Measurements from ENCODE around the gene BCL10.

The BCL10 gene

DNA sequence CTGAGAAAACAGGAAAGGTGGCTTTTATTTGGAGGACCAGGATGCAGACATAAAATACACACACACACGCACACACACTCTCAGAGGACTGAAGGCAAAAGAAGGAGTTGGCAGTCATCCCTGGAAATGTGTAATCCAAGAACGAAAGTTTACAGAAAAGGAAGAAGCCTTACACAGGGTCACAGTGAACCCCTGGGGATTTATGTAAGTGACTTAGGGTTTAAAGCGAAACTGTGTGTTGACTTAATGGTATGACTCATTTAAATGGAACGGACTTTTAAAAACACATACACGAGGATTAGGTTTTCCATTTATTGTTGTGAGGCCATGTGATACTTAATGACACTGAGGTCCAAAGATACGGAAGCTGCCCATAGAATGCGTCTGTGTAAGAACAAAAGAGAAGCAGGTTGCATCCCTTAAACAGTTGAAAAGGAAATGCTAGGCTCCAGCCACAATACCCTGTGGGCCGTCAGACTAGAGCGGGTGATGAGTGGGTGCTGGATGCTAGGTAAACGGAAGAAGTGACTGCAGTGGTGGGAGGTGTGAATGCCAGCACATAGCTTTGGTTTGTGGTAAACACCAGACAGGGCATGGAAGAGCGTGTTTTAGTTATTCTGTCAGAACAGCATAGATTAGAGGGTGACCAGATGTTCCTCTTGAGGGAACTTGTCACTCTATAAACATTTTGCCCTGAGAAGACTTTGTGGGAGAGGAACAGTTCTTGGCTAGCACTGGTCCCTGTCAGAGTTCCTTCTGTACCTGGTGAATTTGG lies 21.6 kb upstream of the BCL10 start:
- peak; percentile 89 to 91 for ATAC-seq

DNA sequence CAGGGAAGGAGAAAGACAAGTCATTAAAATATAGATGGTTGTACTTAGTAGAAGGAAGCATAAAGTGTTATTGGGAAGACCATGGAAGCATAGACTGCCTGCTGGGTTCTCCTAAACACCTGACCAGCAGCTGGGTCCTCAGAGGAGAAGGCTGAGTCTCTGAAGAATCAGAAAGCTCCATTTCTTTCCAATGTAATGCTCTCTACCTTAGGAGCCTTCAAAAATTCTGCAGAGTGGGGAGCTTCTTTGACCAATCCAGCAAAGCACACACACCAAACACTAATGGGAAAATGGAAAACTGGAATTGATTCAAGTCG lies 21.1 kb upstream of the BCL10 start:
- ATAC-seq = no peak

DNA sequence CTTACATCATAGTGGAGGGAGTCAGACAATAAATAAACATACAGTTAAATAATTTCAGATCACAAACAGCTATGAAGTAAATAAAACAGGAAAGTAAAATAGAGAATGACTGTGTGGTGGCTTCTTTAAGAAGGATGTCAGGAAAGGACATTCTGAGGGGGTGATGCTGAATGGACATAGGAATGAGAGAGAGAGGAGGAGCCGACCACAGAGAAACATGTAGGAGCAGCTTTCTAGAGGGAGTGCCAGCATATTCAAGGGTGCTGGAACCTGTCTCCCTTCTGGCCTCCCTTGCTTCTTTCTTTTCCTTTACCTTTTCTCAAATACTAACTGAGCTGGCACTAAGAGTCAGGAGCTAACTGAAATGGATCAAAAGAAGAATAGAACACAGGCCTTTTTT lies 20.5 kb upstream of the BCL10 start:
- ATAC-seq = no peak

DNA sequence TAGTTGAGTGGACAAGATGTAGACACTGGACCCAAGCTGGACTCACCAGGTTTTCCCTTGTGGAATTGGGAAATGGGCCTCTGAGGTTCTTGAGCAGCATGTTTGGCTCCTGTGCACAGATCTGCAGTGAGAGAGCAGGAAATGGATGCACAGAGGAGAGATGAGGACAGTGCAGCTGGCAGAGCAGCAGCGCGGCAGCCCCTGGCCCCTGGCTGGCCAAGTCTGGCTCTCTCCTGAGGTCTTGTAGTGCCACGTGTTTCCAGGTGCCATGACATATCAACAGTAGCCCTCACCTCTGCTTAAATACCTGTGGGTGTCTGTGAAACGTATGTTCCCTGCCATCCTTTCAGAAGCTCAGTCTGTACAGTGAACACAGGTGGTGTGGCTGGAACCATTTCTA lies 19.2 kb upstream of the BCL10 start:
- no peak for ATAC-seq

- ATAC-seq = peak; percentile 57 to 61
These were observed 18.6 kb upstream of the BCL10 start for GRCh38 chr1:85295006-85295431.

DNA sequence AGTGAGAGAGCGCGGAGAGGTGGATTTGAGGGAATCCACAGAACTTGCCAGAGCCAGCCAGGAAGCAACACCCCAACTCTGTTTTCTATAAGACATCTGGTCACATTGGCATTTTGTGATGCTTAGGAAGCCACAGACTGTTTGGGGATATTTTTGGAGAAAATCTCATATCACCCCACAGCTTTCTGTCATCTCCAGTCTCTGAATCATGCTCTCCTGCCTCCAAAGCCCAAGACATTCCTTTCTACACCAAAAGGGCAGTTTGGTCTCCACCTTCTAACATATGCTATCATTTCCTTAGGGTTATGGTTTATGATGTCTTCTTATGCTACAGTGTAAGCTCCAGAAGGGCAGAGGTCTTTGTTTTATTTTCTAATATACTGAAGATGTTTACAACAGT lies 14.4 kb upstream of the BCL10 start:
- ATAC-seq = no peak

GRCh38 chr1:85289848-85290335 lies 13.5 kb upstream of the BCL10 start:
- ATAC-seq = peak; percentile 49 to 57

DNA sequence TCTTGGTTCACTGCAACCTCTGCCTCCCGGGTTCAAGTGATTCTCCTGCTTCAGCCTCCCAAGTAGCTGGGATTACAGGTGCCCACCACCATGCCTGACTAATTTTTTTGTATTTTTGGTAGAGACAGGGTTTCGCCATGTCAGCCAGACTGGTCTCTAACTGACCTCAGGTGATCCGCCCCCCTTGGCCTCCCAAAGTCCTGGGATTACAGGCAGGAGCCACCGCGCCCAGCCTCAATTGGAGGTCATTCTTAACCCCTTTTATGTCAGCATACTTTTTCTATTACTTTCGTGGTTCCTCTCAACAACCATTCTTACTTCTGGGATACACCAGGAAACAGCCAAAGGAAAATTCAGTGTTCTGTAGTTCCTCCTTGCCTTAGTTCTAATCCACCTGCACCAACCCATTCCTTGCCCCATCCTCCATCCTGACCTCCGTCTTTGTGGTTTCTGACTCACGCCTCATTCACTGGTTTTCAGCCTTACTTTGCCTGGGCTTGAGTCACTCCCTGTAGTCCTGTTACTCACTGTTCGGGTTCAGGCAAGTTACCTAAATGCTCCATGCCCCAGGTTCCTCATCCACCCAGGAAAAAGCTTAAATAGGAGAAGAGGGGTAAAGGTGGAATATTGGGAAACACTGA lies 12.9 kb upstream of the BCL10 start:
- peak; percentile 73 to 84 for ATAC-seq

GRCh38 chr1:85284202-85284601 lies 7.8 kb upstream of the BCL10 start:
- ATAC-seq = no peak

DNA sequence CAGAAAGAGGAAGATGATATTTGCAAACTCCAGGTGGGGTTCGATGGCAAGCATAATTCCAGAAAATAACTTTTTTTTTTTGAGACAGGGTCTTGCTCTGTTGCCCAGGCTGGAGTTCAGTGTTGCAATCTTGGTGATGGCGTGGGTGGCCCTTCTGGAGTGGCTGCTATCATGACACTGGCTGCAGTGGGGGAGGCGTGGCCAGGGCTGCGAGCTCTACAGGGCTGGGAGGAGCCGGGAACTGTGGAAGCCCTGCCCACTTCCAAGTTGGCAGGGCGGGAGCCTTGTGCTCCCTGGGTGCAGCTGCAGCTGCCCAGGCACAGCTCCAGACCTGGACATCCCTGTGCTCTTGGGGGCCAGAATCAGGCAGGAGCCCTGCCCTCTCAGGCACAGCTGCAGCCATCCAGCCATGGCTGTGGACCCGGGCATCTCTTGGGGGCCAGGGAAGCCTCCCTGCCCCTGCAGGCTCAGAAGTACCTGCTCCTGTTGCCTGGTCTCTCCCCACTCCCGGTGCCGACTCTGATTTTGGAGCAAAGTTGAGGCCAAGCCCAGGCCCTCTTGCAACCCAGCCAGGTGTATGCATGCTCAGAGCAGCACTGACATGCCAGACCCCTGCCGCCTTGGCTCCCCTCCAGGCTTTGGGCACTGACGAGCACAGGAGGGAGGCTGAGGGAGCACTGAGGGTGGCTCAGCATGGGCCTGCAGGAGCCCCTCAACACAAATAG lies 7.2 kb upstream of the BCL10 start:
- no peak for ATAC-seq

GRCh38 chr1:85282424-85282823 lies 6.0 kb upstream of the BCL10 start:
- ATAC-seq = no peak

- ATAC-seq = no peak
These were observed 4.2 kb upstream of the BCL10 start for GRCh38 chr1:85280636-85281035.

- ATAC-seq = no peak
These were observed 3.1 kb upstream of the BCL10 start for GRCh38 chr1:85279458-85280080.

- ATAC-seq = peak; percentile 9 to 18
These were observed 2.5 kb upstream of the BCL10 start for GRCh38 chr1:85278853-85279314.

GRCh38 chr1:85277802-85278201 lies 1.4 kb upstream of the BCL10 start:
- ATAC-seq = no peak

DNA sequence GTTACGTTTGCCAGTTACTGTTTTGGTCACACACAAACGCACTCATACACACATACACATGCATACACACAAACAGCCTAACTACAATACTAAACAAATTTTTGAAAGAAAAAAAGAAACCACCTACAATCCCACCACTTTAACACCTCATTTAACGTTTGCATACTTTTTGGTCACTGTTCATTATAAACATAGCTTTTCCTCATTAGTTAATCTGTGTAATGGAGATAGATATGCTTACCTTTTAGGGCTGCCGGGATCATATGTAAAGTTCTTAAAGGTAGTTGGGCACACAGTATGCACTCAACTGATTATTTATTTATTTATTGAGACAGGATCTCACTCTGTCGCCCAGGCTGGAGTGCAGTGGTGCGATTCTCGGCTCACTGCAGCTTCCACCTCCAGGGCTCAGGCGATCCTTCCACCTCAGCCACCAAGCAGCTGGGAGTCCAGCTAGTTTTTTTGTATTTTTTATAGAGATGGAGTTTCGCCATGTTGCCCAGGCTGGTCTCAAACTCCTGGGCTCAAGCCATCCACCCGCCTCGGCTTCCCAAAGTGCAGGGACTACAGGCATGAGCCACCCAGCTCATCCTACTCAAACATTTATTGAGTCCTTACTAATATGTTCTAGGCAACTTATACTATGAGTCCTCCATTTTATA lies 677 bp upstream of the BCL10 start:
- no peak for ATAC-seq

DNA sequence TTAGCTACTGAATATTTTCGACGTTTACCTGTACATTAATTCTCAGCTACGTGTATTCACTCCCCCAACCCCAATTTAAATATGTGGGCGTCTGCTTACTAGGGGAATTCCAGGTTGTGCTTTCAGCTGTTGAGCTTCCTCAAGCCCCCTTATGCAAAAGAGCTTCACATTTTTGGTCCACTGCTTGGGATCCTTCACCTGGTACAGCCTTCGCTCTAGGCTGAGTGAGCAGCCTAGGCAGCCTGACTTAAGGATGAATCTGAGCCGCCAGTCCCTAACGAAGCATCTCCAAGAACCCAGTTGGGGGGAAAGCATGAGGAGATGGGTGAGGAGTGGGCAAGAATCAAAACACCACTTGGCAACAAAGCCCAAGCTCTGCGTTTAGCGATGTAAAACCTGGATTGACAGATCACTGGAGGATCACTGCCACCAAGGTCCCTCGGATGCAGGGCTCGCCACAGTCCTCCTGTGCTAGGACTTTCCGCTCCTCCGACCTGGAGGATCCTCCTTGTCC lies 674 bp downstream of the BCL10 start:
- ATAC-seq = no peak

DNA sequence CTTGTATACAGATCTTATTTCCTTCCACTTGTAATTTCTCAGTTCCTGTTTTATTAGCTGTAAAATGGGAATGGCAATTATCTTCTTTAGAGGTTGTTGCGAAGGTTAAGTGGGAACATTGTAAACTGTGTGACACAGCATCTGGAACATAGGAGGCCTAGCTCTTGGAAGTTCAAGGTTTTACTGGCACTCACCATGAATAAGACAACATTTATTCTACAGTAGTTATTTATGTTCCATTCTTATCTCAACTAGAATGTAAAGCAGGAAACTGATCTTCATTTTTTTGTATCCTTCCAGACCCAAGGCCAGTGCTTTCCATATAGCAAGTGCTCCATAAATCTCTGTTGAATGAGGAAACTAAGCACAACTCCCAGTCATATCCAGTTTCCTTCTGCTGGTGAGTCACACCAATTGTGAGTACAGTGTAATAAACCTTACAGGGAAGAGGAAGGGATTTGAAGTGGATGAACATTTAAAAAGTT lies 1.4 kb downstream of the BCL10 start:
- ATAC-seq = no peak

GRCh38 chr1:85273397-85273796 lies 3.0 kb downstream of the BCL10 start:
- no peak for ATAC-seq

DNA sequence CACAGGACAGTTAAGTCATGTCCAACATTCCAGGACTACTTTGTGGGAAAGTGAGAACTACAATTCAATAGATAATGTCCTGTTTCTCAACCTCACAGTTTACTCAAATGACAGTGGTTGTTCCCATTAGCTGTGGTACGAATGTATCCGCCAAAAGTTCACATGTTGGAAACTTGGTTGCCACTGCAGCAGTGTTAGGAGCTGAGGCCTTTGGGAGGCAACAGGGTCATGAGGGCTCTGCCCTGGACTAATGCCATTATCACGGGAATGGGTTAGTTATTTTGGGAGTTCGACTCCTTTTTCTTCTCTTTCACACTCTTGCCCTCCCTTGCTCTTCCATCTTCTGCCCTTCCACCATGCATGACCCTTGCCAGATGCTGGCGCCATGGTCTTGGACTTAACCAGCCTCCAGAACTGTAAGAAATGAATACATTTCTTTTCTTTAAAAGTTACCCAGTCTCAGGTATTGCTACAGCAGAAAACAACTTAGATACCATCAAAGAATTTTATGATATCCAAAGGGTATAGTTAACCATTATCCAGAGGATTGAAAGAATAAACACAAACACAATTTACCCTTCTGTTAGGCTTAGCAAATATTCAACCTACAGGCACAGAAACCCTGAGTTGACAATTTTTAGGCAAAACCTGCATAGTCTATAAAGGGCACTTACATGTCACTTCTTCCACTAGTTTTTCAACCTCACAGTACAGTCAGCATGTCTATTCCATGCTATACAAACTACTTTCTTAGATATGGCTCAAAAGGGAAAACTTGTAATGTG lies 7.4 kb downstream of the BCL10 start:
- no peak for ATAC-seq

DNA sequence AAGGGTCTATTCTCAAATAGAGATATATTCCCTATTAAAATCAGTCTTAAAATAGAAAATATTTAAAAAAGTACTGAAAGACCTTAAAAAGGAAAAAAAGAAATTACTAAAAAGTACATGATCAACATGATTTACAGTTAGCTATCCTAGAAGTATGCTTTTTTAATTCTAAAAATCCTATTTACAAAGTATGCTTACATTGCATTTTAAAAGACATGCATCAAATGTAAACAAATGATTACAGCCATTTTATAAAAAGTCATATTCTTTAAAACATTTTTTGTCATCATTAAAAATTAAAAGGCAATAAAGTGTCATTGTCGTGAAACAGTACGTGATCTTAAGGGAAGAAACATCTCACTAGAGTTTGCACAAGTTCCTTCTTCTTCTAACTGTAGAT lies 9.1 kb downstream of the BCL10 start:
- ATAC-seq = no peak

Data from activated CD4-positive, CD25-positive, alpha-beta regulatory T cell treated with anti-CD3 and anti-CD28 coated beads, Interleukin-2, amount 50 U/mL, for 24 hours (primary cell).